HL-60 (cell line): Measurements from ENCODE around the gene AOC3.

Source experiments
- DNase-seq, 2 experiments: peaks; one replicate each; pipeline ENCODE4 v3.0.0-alpha.2; 2010 to 2020; ENCODE audit warnings: low read depth in 1 of 2, low spot score in 1 of 2
- H3K27ac ChIP-seq: fragments of 250-450 bp; sonication (Bioruptor Pico); replicated peaks from 2 replicates; pipeline ENCODE4 v1.5.1; 2020; ENCODE audit warnings: mild to moderate bottlenecking, moderate library complexity
- H3K27me3 ChIP-seq: fragments of 250-450 bp; sonication (Bioruptor Pico); 2 replicates; pipeline ENCODE4 v1.5.1; 2021; ENCODE audit warnings: mild to moderate bottlenecking, moderate library complexity; ENCODE audit not compliant: insufficient read depth, poor library complexity, severe bottlenecking
- H3K4me3 ChIP-seq: replicated peaks from 2 replicates; pipeline ENCODE4 v1.5.1; 2011; ENCODE audit warnings: mild to moderate bottlenecking, control low read depth, low read length; ENCODE audit not compliant: insufficient read depth
- CTCF ChIP-seq: IDR thresholded peaks from one replicate; pipeline ENCODE4 v1.5.1; 2011; ENCODE audit warnings: low read length, control low read depth, inconsistent platforms; ENCODE audit not compliant: insufficient read depth
- GABPA ChIP-seq: IDR thresholded peaks from 2 replicates; pipeline ENCODE4 v1.6.1; 2012; ENCODE audit warnings: low read depth
- POLR2AphosphoS5 ChIP-seq: IDR thresholded peaks from 2 replicates; pipeline ENCODE4 v1.6.1; 2012; ENCODE audit warnings: low read depth
- REST ChIP-seq: IDR thresholded peaks from 2 replicates; pipeline ENCODE4 v1.6.1; 2012; ENCODE audit warnings: low read depth; ENCODE audit not compliant: insufficient replicate concordance
- SPI1 ChIP-seq: IDR thresholded peaks from 2 replicates; pipeline ENCODE4 v1.6.1; 2012; ENCODE audit warnings: low read depth, mild to moderate bottlenecking, borderline replicate concordance

The AOC3 gene

GRCh38 chr17:42832934-42833766 lies 17.8 kb upstream of the AOC3 start, which contains the start of gene PSME3:
PSME3 (plus strand) TSS chr17:42833397; CDS start chr17:42833632, 235 bp downstream.
- H3K27me3 ChIP-seq, result no peaks in the 10 kb centered on the region
- H3K4me3 ChIP-seq, result peak within 1 kb of the TSS; percentile 98
- DNase-seq, result peak; percentile 77 to 93
- peak within 1 kb of the TSS; percentile 90 for H3K27ac ChIP-seq
- peak; percentile 95 for TF ChIP-seq POLR2AphosphoS5
- TF ChIP-seq GABPA, result peak; percentile 88
- peak; percentile 30 for TF ChIP-seq REST
- TF ChIP-seq SPI1, result no peak; the same call in 1 of the 2 replicates
- TF ChIP-seq CTCF, result no peak

GRCh38 chr17:42833767-42834422 lies 17.1 kb upstream of the AOC3 start:
- no peak for TF ChIP-seq SPI1
- TF ChIP-seq REST, result no peak
- no peak for TF ChIP-seq CTCF
- no peak for TF ChIP-seq POLR2AphosphoS5
- no peak for TF ChIP-seq GABPA
- peak overlapping the region; percentile 98 for H3K4me3 ChIP-seq
- DNase-seq, result no peak
- no peaks in the 10 kb centered on the region for H3K27me3 ChIP-seq
- H3K27ac ChIP-seq, result peak overlapping the region; percentile 90

GRCh38 chr17:42835732-42836131 lies 15.3 kb upstream of the AOC3 start:
- TF ChIP-seq GABPA (no peak), REST (no peak), CTCF (no peak), POLR2AphosphoS5 (no peak), SPI1 (no peak)
- Histone ChIP-seq H3K4me3 (no peak overlapping the region), H3K27ac (no peak overlapping the region), H3K27me3 (no peaks in the 10 kb centered on the region)
- no peak for DNase-seq
